ENCODE data around the gene TMEM150A. TPM values are rescaled to one million over a fixed set of nuclear protein-coding genes. Genes with fewer than 3 reads are reported as not detected.
A peak's percentile ranks its signal among the peaks of the same experiment; 100 is the strongest.

TMEM150A gene
- total RNA-seq, 1 donor from 2014 or later = 10.1 TPM

- H3K4me1 ChIP-seq = peaks cover 35% of the 10 kb centered on the region
- H3K27me3 ChIP-seq (ENCODE audit: low read depth) = no peaks in the 10 kb centered on the region
- no peak for DNase-seq
- intact Hi-C loops (cut with micrococcal nuclease) = no loop called here
- no peak overlapping the region for H3K4me3 ChIP-seq
- TF ChIP-seq, protein P1, sequence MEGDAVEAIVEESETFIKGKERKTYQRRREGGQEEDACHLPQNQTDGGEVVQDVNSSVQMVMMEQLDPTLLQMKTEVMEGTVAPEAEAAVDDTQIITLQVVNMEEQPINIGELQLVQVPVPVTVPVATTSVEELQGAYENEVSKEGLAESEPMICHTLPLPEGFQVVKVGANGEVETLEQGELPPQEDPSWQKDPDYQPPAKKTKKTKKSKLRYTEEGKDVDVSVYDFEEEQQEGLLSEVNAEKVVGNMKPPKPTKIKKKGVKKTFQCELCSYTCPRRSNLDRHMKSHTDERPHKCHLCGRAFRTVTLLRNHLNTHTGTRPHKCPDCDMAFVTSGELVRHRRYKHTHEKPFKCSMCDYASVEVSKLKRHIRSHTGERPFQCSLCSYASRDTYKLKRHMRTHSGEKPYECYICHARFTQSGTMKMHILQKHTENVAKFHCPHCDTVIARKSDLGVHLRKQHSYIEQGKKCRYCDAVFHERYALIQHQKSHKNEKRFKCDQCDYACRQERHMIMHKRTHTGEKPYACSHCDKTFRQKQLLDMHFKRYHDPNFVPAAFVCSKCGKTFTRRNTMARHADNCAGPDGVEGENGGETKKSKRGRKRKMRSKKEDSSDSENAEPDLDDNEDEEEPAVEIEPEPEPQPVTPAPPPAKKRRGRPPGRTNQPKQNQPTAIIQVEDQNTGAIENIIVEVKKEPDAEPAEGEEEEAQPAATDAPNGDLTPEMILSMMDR (IDR thresholded peaks at IDR 0.05; ENCODE audit: borderline replicate concordance) = no peak
- no peaks in the 10 kb centered on the region for H3K9me3 ChIP-seq (replicated peaks)
- peaks cover 55% of the 10 kb centered on the region for H3K36me3 ChIP-seq
- no peak overlapping the region for H3K27ac ChIP-seq (replicated peaks)
Measured at GRCh38 chr2:85558160-85558559, 44.3 kb downstream of the TMEM150A start.

DNA sequence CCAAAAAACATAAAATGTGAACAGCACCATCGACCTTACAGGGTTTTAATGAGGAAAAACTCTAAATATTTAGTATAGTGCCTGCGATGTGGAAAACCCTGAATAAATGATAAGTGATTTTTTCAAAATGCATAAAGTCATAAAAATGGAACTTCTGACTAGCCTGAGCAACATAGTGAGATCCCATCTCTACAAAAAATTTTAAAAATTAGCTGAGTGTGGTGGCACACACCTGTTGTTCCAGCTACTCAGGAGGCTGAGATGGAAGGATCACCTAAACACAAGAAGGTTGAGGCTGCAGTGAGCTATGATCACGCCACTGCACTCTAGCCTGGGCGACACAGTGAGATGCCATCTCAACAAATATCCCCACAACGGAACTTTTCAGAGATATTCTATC, 45.4 kb downstream of the TMEM150A start:
- intact Hi-C loops (cut with micrococcal nuclease) = no loop called here
- Histone ChIP-seq H3K27me3 (ENCODE audit: low read depth) (no peaks in the 10 kb centered on the region), H3K36me3 (peaks cover 65% of the 10 kb centered on the region), H3K9me3 (replicated peaks) (no peaks in the 10 kb centered on the region), H3K4me3 (no peak overlapping the region), H3K4me1 (peaks cover 34% of the 10 kb centered on the region), H3K27ac (replicated peaks) (no peak overlapping the region)
- DNase-seq = no peak
- TF ChIP-seq, protein P1 (IDR thresholded peaks at IDR 0.05; ENCODE audit: borderline replicate concordance) = no peak

DNA sequence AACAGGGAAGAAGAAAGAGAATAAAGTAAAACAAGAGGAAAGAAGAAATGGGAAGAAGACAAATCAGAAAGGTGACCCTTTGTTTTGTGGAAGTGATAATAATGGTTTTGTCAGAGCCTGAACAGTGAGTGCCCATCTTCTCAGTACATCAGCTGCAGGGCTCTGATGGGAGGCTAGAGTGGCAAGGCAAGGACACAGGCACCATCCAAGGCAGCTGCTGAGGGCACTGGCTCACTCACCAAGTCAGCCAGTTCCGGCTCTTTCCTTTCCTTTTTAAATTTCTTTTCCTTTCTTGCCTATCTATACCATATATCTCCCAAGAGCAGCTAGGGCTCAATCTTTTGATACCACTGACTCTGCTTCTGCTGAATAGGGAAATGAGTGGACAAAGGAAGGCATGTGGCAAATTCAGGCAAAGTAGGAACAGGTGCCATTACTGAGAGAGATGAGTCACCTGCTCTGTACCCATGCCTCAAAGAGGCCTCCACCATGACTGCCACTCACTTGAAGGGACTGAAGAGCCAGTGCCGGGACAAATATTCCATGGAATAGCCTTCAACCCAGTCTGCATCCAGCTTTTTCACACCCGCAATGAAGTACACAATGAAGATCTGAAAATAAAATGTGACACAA, 47.4 kb downstream of the TMEM150A start:
- Histone ChIP-seq H3K9me3 (replicated peaks) (no peaks in the 10 kb centered on the region), H3K4me1 (peaks cover 21% of the 10 kb centered on the region), H3K4me3 (no peak overlapping the region), H3K36me3 (peaks cover 84% of the 10 kb centered on the region), H3K27ac (replicated peaks) (no peak overlapping the region), H3K27me3 (ENCODE audit: low read depth) (no peaks in the 10 kb centered on the region)
- intact Hi-C loops (cut with micrococcal nuclease) = no loop called here
- TF ChIP-seq, protein P1 (IDR thresholded peaks at IDR 0.05; ENCODE audit: borderline replicate concordance) = no peak
- no peak for DNase-seq

DNA sequence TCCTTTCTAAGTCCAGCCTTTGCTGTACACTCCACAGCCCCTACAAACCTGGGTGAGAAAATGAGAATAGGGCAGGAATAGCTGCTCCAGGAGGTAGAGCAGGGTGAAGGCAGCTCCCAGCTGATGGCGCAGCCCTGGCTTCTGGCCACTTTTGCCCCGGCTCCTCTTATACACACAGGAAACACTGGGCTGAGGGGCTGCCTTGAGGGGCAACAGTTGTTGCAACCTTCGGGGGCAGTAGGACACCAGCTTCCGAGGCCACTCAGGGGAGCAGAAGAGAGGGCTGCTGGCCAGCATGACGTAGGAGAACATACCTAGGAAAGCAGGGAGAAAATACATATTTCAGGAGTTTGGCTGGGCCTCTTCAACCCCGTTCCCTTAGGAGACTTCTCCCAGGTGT, 49.3 kb downstream of the TMEM150A start:
- TF ChIP-seq, protein P1 (IDR thresholded peaks at IDR 0.05; ENCODE audit: borderline replicate concordance) = no peak
- no peak overlapping the region for H3K4me3 ChIP-seq
- intact Hi-C loops (cut with micrococcal nuclease) = loop anchor here (2.0 kb wide), 1 partner anchor 132 kb away; no protein-coding TSS in a partner anchor
- H3K36me3 ChIP-seq = peaks cover 89% of the 10 kb centered on the region
- DNase-seq = no peak
- no peaks in the 10 kb centered on the region for H3K9me3 ChIP-seq (replicated peaks)
- peaks cover 8% of the 10 kb centered on the region for H3K4me1 ChIP-seq
- H3K27ac ChIP-seq (replicated peaks) = no peak overlapping the region
- H3K27me3 ChIP-seq (ENCODE audit: low read depth) = no peaks in the 10 kb centered on the region

DNA sequence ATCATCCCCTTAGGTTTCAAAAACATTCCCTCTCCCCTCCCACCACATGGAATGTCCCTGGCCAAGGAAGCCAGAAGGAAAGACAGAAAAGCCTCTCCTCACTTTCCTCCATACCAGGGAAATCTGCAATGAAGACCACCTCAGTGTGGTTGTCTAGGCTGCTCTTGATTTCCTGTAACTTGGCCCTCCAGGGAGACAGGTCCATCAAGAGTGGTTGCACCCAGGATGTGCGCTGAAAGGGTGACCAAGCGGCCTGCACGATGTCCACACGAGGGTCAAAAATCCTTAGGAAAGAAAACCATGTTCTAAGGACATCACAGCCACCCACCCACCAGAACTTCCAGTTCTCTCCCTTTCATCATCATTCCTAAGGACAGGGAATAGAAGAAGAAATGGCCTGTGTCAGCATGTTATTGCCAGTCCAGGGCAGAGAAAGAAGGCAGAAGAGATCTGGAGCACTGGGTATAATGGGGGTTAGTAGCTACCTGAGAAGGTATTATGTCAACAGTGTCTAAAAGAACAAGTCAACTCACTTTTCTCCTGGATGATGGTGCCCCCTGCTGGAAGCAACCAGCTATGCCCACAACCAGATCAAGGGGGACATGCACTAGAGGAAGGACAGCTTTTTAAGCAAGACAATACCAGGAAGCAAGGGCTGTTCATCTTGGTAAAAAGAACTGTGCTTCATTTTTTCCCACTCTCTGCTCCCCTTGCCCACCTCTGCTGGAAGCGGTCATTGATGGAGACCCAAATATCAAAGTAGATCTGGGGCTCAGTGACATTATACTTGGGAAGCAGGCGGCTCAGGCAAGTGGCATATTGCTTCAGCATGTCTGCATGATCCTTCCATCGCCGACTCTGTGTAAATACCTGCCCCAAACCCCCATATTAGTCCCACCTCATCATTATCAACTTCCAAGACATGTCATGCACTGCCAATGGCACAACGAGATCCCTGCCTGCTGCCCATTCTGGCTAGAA, 50.5 kb downstream of the TMEM150A start:
- no peak overlapping the region for H3K4me3 ChIP-seq
- DNase-seq = peak; percentile 79
- H3K27ac ChIP-seq (replicated peaks) = no peak overlapping the region
- peaks cover 78% of the 10 kb centered on the region for H3K36me3 ChIP-seq
- H3K9me3 ChIP-seq (replicated peaks) = no peaks in the 10 kb centered on the region
- no peaks in the 10 kb centered on the region for H3K27me3 ChIP-seq (ENCODE audit: low read depth)
- peaks cover 8% of the 10 kb centered on the region for H3K4me1 ChIP-seq
- intact Hi-C loops (cut with micrococcal nuclease) = loop anchor here (2.0 kb wide), 1 partner anchor 131 kb away; no protein-coding TSS in a partner anchor
- TF ChIP-seq, protein P1 (IDR thresholded peaks at IDR 0.05; ENCODE audit: borderline replicate concordance) = peak; percentile 93

Data from left ventricle myocardium inferior (tissue), 1 donor.